Astrocyte of the cerebellum (primary cell): ENCODE measurements around the gene BLID.

Experiments used
- DNase-seq: peaks from one replicate; pipeline ENCODE4 v3.0.0-alpha.2; 2011; ENCODE audit warnings: low read depth
- H3K4me3 ChIP-seq: 2 replicates; pipeline ENCODE4 v1.5.1; 2011; ENCODE audit warnings: mild to moderate bottlenecking, low read depth, low read length, moderate library complexity
- CTCF ChIP-seq: IDR thresholded peaks from 2 replicates; pipeline ENCODE4 v1.5.1; 2012; ENCODE audit warnings: low read length, low read depth, moderate library complexity, mild to moderate bottlenecking; ENCODE audit errors: missing control alignments
- in situ Hi-C: cut with HindIII; loops from 2 replicates; pipeline ENCODE4 v1.10.0; 2017; ENCODE audit warnings: low sequenced_read_pairs

The BLID gene

GRCh38 chr11:122141725-122142124, 25.7 kb upstream of the BLID start:
- DNase-seq: no peak
- H3K4me3 ChIP-seq: no peak overlapping the region
- in situ Hi-C loops: no loop called here
- no peak for TF ChIP-seq CTCF

DNA sequence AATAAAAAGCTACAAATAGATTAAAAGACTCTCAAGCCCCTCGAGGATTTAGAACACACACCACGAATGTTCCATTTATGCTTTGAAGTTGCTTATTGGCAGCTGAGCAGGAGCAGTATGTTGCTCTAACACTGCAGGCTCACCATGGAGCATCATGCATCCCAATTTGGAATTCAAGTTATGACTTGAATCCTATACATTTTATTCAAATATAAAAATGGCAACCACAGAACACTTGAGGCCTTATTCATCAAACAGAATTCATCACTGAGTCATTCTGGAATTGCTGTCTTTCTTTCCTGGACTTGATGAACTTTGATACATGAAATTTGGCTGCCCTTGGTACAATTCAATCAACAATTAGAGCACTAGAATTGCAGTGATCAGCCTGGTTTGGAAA, 24.5 kb upstream of the BLID start:
- in situ Hi-C loops: no loop called here
- no peak overlapping the region for H3K4me3 ChIP-seq
- TF ChIP-seq CTCF: no peak
- peak; percentile 63 for DNase-seq

GRCh38 chr11:122139595-122139866, 23.5 kb upstream of the BLID start:
- in situ Hi-C loops: no loop called here
- no peak overlapping the region for H3K4me3 ChIP-seq
- DNase-seq: no peak
- no peak for TF ChIP-seq CTCF

DNA sequence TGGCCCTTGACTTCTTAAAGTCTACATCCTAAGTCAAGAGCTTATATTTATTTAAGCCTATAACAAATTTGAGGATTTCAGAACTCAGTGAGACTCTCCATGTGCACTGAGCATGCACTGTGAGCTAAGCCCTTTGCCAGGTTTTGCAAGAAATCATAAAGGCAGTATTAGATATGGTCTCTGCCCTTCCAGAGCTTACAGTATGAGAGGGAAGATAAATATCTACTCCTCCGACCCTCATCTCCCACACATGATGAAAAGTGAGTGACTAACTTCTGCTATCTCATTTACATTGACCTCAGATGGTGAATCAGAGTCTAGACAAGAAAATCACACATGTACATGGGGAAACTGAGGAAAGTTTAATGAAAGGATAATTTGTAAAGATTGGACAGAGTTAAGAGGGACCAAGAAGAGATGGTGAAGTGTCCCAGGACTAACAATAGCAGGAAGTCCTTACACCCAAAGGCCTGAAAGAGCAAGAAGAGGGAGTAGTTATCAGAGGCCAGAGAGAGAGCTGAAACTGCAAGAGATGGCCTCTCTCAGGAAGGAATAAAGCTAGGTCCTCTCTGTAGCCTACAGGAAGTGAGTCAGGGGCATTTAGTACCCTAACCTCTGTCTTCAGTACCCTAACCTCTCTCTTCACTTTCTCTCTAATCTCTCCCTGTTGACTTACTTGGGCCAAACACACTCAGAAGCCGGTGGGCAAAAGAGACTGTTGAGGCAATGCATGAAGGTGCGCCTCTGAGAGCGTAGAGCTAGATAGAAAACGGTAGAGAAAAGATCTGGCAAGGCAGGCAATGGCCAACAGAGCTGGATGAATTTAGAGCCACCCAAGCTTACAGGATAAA, 23.0 kb upstream of the BLID start:
- in situ Hi-C loops: no loop called here
- H3K4me3 ChIP-seq: no peak overlapping the region
- DNase-seq: no peak
- TF ChIP-seq CTCF: no peak

DNA sequence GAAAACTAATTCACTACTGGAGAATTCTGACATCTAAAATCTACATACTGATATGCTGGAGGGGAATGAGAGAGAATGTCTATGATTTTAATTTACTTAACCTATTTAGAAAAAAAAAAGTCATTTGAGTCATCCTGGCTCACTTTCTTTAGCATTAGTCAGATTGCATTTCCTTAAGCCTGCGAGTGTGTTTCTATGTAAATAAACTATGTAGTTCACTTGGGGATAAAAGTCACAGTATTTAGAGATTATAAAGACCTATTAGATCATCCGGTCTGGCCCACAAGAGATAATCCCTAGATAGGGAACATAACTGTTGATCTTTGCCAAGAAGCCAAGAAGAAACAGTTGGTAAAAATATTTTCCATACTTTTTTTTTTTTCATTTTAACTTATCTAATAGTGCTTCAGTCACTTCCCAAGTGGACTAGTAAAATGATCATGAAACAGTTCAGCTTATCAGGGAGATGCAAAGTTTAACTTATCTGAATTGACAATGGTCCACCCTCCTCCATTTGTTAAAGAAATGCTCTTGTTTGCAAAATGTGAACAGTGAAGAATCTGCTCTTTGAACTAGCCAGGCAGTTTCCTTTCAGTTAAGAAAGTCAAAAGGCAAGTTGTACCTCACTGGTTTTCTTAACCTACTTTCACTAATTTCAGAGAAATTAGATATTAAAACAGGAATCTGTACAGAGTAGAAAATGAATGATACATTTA, 21.2 kb upstream of the BLID start:
- DNase-seq: peak; percentile 68
- in situ Hi-C loops: no loop called here
- no peak for TF ChIP-seq CTCF
- no peak overlapping the region for H3K4me3 ChIP-seq

DNA sequence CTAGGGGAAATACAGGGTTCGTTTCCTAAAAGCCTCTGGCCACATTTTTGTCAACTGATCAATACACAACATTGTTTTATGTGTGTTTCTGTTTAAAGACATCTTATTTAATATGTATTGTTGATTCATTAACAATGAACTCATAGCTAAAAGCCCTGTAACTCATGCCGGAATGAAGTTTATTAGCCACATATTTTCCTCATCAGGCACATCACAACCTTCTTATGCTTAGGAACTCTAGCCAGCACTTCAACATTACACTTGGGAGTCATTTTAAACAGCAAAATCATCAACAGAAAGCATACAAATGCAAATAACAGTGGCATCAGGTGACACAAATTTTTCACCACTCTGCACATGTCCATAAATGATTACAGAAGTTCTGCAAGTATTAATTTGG, 15.1 kb upstream of the BLID start:
- in situ Hi-C loops: no loop called here
- TF ChIP-seq CTCF: no peak
- no peak for DNase-seq
- no peak overlapping the region for H3K4me3 ChIP-seq
